Omental fat pad (tissue), 4 donors: ENCODE results near the gene CFAP43. TPM values are rescaled to one million over a fixed set of nuclear protein-coding genes. Genes with fewer than 3 reads are reported as not detected.

Source experiments
- ATAC-seq: fragments of 150-250 bp; one replicate; pipeline ENCODE4 v1.9.1; 2016; ENCODE audit warnings: mild to moderate bottlenecking, moderate library complexity; ENCODE audit not compliant: low FRiP score
- DNase-seq: peaks from one replicate; pipeline ENCODE4 v3.0.0-alpha.2; 2019; ENCODE audit warnings: low spot score
- total RNA-seq, 4 donors: library from RNA; depleted of rRNA; stranded (reverse); fragments of >200 nt; gene quantifications; one replicate each; pipeline ENCODE4 v1.1.0, GENCODE V29; 2016
- TF ChIP-seq, protein P1 (sequence below), 3 donors: fragments of 450-650 bp; IDR thresholded peaks; one replicate each; pipeline ENCODE4 v1.5.1; 2016 to 2017; ENCODE audit warnings: antibody characterized with exemption in 3 of 3, mild to moderate bottlenecking in 3 of 3, moderate library complexity in 2 of 3

The CFAP43 gene
- total RNA-seq, 4 donors from 2014 or later: 0.38 to 0.84 (median 0.60) TPM; not detected in 1

DNA sequence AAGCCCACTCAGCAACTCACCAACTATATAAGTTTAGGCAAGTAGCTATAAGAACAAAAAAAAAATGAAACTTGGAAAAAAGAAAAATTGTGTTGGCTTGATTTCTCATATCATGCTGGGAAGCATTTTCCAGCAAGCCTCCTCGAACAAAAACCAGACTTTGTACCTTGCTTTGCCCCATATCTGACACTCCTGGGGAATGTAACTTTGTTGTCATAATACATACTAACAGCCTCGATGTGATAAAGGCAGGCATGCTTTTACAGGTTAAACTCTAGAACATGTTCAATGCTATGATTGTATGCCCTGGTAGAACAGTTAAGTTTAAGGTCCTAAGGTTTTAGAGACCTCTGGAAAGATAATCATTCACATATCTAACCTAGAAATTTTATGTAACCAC, 11.6 kb downstream of the CFAP43 start:
- TF ChIP-seq, protein P1, sequence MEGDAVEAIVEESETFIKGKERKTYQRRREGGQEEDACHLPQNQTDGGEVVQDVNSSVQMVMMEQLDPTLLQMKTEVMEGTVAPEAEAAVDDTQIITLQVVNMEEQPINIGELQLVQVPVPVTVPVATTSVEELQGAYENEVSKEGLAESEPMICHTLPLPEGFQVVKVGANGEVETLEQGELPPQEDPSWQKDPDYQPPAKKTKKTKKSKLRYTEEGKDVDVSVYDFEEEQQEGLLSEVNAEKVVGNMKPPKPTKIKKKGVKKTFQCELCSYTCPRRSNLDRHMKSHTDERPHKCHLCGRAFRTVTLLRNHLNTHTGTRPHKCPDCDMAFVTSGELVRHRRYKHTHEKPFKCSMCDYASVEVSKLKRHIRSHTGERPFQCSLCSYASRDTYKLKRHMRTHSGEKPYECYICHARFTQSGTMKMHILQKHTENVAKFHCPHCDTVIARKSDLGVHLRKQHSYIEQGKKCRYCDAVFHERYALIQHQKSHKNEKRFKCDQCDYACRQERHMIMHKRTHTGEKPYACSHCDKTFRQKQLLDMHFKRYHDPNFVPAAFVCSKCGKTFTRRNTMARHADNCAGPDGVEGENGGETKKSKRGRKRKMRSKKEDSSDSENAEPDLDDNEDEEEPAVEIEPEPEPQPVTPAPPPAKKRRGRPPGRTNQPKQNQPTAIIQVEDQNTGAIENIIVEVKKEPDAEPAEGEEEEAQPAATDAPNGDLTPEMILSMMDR (IDR thresholded peaks at IDR 0.05): no peak
- ATAC-seq (no peak), DNase-seq (no peak)

GRCh38 chr10:104218751-104219150, 13.4 kb downstream of the CFAP43 start:
- ATAC-seq (no peak), DNase-seq (no peak)
- TF ChIP-seq, protein P1 (IDR thresholded peaks at IDR 0.05): no peak

DNA sequence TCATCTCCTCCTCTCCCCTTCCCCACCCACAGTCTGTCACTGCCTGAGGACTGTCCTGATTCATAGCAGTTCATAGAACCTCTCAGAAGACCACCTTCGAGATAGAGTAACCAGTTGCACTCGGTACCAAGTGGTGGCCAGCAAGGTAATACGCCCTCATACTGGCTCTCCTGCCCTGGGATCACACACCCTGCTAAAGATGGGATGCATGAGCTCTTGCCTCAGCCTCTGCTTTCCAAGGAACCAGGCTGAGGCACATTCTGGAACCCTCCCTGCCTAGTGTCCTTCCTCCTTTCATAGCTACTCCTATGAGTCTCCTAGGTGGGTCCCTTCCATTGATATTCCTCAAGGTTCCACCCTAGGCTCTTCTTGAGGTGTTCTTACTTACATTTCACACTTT, 15.5 kb downstream of the CFAP43 start:
- TF ChIP-seq, protein P1 (IDR thresholded peaks at IDR 0.05): no peak
- no peak for DNase-seq
- ATAC-seq: no peak

DNA sequence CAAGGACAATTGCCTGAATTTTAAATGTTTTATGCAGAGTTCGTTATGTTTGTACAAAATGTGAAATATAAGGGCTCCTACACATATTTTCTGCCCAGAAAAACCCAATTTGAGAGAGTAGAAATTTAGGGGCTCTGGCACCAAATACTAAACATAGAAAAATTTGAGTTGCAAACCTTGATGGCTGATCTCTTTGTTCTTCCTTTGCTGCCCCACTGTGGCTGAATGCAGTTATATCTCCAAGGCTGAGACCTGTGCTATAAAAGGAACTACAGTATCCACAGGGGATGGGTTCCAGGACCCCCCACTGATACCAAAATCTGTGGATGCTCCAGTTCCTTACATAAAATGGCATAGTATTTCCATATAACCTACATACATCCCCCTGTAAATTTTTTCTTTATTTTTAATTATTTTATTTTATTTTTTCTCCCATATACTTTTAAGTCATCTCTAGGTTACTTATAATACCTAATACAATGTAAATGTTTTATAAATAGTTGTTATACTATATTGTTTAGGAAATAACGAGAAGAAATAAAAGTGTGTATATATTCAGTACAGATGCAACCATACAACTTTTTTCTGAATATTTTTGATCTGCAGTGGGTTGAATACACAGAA, 22.5 kb downstream of the CFAP43 start:
- ATAC-seq: no peak
- TF ChIP-seq, protein P1 (IDR thresholded peaks at IDR 0.05): no peak
- no peak for DNase-seq

DNA sequence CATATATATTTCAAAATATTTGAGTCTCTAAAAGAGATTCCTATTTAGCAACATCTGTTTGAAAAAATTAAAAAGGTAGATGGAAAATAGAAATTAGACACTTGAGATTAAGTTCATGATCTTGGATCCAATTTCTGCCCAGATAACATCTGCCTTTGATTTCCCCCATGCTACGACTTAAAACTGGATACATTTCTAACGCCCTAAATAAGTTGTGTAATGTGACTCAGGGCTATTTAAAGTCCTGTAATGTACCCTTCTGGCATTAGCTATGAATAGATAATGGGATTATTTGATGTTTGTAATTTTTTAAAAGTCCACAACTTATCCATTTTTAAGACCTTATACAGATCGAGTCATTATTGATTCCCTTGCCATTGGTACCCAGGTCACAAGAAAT, 23.4 kb downstream of the CFAP43 start:
- DNase-seq (no peak), ATAC-seq (no peak)
- TF ChIP-seq, protein P1 (IDR thresholded peaks at IDR 0.05): no peak

DNA sequence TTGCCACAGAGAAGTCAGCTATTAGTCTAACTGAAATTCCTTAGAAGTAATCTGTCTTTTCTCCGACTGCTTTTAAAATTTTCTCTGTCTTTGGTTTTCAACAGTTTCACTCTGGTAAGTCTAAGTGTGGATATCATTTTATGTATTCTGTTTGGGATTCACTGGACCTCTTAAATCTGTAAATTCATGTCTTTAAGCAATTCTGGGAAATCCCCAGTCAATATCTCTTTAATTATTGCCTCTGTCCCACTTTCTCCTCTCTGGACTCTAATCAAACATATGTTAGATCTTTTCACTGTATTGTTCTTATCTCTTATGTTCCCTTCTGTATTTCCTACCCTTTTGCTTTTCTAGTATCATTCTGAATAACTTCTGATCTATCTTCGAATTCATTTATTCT, 29.9 kb downstream of the CFAP43 start:
- ATAC-seq (no peak), DNase-seq (no peak)
- TF ChIP-seq, protein P1 (IDR thresholded peaks at IDR 0.05): no peak

DNA sequence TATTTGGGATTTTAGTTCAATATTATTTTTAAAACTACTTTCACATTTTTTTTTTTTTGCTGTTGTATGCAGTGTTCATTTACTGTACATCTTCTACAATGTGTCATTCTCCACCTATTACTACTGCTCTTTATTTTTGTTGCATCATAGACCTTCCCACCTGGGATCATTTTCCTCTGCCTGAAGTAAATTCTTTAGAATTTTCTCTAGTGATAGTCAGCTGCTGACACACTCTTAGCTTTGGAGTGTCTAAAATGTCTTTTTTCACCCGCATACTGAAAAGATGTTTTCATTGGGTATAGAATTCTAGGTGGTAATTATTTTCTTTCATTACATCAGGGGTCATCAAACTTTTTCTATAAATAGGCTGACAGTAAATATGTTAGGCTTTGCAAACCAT, 30.5 kb downstream of the CFAP43 start:
- TF ChIP-seq, protein P1 (IDR thresholded peaks at IDR 0.05): no peak

More for the DNA sequence above, 30.5 kb downstream of the CFAP43 start:
- no peak for ATAC-seq
- DNase-seq: no peak
